Dermis blood vessel endothelial cell (primary cell): ENCODE data around the gene NAT8L. TPM values are rescaled to one million over a fixed set of nuclear protein-coding genes. Genes with fewer than 3 reads are reported as not detected.

Source experiments
- DNase-seq: peaks from one replicate; pipeline ENCODE4 v3.0.0; 2010
- total RNA-seq: library from RNA; depleted of rRNA; stranded (reverse); fragments of >200 nt; gene quantifications from 2 replicates; pipeline ENCODE4 v1.2.3, GENCODE V29; 2014

Gene NAT8L
- total RNA-seq, 1 donor from 2014 or later = under 0.01 TPM

- no peak for DNase-seq
Measured at GRCh38 chr4:2065106-2065930, 6.2 kb downstream of the NAT8L start.

- no peak for DNase-seq
Measured at GRCh38 chr4:2066011-2066551, 7.0 kb downstream of the NAT8L start.

- no peak for DNase-seq
Measured at GRCh38 chr4:2066571-2067445, 7.7 kb downstream of the NAT8L start.

- no peak for DNase-seq
Measured at GRCh38 chr4:2067446-2068197, 8.5 kb downstream of the NAT8L start.

- DNase-seq = no peak
Measured at GRCh38 chr4:2068198-2068470, 9.0 kb downstream of the NAT8L start.

GRCh38 chr4:2068566-2068965, 9.4 kb downstream of the NAT8L start:
- no peak for DNase-seq

- no peak for DNase-seq
Measured at GRCh38 chr4:2069161-2069971, 10.2 kb downstream of the NAT8L start.

- DNase-seq = no peak
Measured at GRCh38 chr4:2069986-2070385, 10.9 kb downstream of the NAT8L start.

- DNase-seq = no peak
Measured at GRCh38 chr4:2070421-2071251, 11.5 kb downstream of the NAT8L start.

GRCh38 chr4:2071252-2071911, 12.3 kb downstream of the NAT8L start:
- DNase-seq = no peak

- no peak for DNase-seq
Measured at GRCh38 chr4:2071912-2072867, 13.1 kb downstream of the NAT8L start.

- no peak for DNase-seq
Measured at GRCh38 chr4:2072971-2073807, 14.1 kb downstream of the NAT8L start.

- no peak for DNase-seq
Measured at GRCh38 chr4:2073808-2074481, 14.8 kb downstream of the NAT8L start.

GRCh38 chr4:2074588-2074987, 15.5 kb downstream of the NAT8L start:
- no peak for DNase-seq

GRCh38 chr4:2075171-2075986, 16.3 kb downstream of the NAT8L start:
- no peak for DNase-seq

- DNase-seq = no peak
Measured at GRCh38 chr4:2075987-2076907, 17.1 kb downstream of the NAT8L start.
